IMR-90 (cell line): ENCODE results near the gene SLC25A40.

Source experiments
- CEBPB ChIP-seq: IDR thresholded peaks from 2 replicates; pipeline ENCODE4 v1.6.1; 2012; ENCODE audit warnings: low read depth, low read length, improper control_type of control experiment
- CHD1 ChIP-seq: IDR thresholded peaks from 2 replicates; pipeline ENCODE4 v1.6.1; 2012; ENCODE audit warnings: low read depth, low read length, improper control_type of control experiment
- FOS ChIP-seq: fragments of 150-350 bp; IDR thresholded peaks from 2 replicates; pipeline ENCODE4 v1.6.1; 2016; ENCODE audit warnings: low read depth, low read length
- MAFK ChIP-seq: IDR thresholded peaks from 2 replicates; pipeline ENCODE4 v1.6.1; 2012; ENCODE audit warnings: low read depth, low read length, improper control_type of control experiment
- MXI1 ChIP-seq: IDR thresholded peaks from 2 replicates; pipeline ENCODE4 v1.6.1; 2012; ENCODE audit warnings: low read depth, mild to moderate bottlenecking, low read length, moderate library complexity, borderline replicate concordance
- POLR2A ChIP-seq: IDR thresholded peaks from 2 replicates; pipeline ENCODE4 v1.6.1; 2012; ENCODE audit warnings: mild to moderate bottlenecking, low read depth, low read length
- RAD21 ChIP-seq: IDR thresholded peaks from 2 replicates; pipeline ENCODE4 v1.6.1; 2012; ENCODE audit warnings: low read length, improper control_type of control experiment
- RCOR1 ChIP-seq: IDR thresholded peaks from 2 replicates; pipeline ENCODE4 v1.6.1; 2012; ENCODE audit warnings: mild to moderate bottlenecking, low read length, improper control_type of control experiment; ENCODE audit not compliant: insufficient replicate concordance
- RFX5 ChIP-seq: IDR thresholded peaks from 2 replicates; pipeline ENCODE4 v1.8.0; 2012; ENCODE audit warnings: low read depth, mild to moderate bottlenecking, low read length, moderate library complexity
- SMC3 ChIP-seq: fragments of 150-350 bp; IDR thresholded peaks from 2 replicates; pipeline ENCODE4 v1.6.1; 2016; ENCODE audit warnings: low read depth, mild to moderate bottlenecking, antibody characterized with exemption, low read length, moderate library complexity
- TF ChIP-seq, protein P1 (sequence below): conservative IDR thresholded peaks from 2 replicates; pipeline ENCODE4 v1.5.1; 2012; ENCODE audit warnings: mild to moderate bottlenecking, low read depth, low read length, improper control_type of control experiment

DNA sequence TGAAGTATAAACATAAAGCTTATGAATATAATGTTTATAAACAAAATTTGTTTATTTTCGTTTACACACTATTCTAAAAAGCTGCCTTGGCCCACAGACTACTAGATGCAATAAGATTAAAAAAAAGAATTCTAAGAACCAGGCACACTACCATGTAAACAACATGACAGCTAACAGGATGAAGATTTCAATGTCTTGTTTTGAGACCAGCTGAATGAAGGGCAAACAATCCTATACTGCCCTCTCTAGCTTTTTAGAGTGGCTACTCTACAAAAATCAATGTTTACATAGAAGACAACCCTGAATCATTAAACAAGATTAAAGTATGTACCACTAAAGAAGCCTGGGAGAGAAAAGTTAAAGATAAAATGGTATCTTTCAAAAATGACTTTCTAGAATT lies 38.6 kb downstream of the SLC25A40 start:
- TF ChIP-seq, protein P1, sequence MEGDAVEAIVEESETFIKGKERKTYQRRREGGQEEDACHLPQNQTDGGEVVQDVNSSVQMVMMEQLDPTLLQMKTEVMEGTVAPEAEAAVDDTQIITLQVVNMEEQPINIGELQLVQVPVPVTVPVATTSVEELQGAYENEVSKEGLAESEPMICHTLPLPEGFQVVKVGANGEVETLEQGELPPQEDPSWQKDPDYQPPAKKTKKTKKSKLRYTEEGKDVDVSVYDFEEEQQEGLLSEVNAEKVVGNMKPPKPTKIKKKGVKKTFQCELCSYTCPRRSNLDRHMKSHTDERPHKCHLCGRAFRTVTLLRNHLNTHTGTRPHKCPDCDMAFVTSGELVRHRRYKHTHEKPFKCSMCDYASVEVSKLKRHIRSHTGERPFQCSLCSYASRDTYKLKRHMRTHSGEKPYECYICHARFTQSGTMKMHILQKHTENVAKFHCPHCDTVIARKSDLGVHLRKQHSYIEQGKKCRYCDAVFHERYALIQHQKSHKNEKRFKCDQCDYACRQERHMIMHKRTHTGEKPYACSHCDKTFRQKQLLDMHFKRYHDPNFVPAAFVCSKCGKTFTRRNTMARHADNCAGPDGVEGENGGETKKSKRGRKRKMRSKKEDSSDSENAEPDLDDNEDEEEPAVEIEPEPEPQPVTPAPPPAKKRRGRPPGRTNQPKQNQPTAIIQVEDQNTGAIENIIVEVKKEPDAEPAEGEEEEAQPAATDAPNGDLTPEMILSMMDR, result no peak
- TF ChIP-seq POLR2A (no peak), SMC3 (no peak), MXI1 (no peak), CHD1 (no peak), FOS (no peak), RCOR1 (no peak), MAFK (no peak), CEBPB (no peak), RAD21 (no peak), RFX5 (no peak)
